ENCODE measurements around the gene INPP5F.
"Not testable (repeated sequence)": the region's sequence is repeated elsewhere in the genome, so short reads cannot be mapped to it uniquely, and the experiment has no call there.

The INPP5F gene

DNA sequence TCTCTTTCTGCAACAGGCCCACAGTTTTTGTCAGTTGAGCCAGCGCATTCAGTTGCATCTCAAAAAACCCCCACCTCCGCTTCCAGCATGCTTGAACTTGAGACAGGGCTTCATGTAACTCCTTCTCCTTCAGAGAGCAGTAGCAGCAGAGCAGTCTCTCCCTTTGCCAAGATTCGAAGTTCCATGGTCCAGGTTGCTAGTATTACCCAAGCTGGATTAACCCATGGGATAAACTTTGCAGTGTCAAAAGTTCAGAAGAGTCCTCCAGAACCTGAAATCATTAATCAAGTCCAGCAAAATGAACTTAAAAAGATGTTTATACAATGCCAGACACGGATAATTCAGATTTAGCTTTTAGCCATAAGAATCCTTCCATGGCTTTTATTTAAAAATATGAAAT, 101.6 kb downstream of the INPP5F start:
- DNase-seq, result no peak

DNA sequence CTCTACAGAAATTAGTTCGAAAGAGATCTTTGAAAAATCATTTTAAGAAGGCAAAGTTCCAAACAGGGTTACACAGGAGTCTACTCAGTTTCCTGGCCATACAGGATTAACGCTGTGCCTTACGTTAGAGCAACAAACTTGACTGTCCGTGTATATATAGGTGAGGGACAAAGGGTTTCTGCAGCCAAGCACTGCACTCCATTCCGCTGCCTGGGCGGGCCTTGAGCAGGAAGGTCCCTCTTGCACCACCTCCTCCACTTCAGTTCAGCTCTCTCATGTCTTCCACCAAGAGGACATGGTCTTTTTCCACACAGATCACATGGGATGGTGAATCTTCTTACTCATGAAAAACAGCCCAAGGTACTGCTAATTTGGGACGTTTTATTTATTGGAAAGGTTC, 103.6 kb downstream of the INPP5F start:
- DNase-seq, result no peak

GRCh38 chr10:119830851-119831250, 105.0 kb downstream of the INPP5F start:
- no peak for DNase-seq

- no peak for DNase-seq
Observed at GRCh38 chr10:119831656-119832055, 105.8 kb downstream of the INPP5F start.

GRCh38 chr10:119832951-119833350, 107.1 kb downstream of the INPP5F start:
- DNase-seq, result no peak

DNA sequence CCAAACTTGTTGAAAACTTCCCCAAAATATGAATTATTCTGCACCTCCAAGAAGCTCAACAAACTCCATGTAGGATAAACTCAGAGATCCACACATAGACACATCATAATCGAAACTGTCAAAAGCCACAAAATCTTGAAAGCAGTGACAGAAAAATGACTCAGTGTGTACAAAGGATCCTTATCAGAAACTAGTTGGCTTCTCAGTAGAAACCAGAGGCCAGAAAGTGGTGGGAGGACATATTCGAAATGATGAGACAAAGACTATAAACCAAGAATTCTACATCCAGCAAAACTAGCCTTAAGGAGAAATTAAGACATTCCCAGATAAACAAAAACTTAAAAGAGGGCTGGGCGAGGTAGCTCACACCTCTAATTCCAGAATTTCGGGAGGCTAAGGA, 108.3 kb downstream of the INPP5F start:
- peak; percentile 29 for DNase-seq

DNA sequence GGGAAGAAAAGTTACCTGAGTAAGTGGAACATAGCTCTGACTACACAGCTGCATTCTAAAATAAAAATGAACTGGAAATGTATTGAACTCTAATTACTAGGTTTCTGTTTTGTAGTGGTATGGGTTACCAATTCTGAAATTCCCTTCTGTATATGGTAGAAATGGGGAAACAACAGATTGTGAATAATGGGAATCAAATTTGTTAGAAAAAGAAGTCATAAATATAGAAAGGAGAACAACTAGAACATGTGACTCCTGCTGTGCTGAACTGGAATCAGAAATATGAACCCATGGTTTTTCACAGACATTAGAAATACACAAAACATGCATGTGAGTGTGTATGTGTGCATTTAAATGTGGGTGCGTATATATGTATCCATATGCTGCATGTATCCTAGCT, 119.8 kb downstream of the INPP5F start:
- DNase-seq, result no peak

DNA sequence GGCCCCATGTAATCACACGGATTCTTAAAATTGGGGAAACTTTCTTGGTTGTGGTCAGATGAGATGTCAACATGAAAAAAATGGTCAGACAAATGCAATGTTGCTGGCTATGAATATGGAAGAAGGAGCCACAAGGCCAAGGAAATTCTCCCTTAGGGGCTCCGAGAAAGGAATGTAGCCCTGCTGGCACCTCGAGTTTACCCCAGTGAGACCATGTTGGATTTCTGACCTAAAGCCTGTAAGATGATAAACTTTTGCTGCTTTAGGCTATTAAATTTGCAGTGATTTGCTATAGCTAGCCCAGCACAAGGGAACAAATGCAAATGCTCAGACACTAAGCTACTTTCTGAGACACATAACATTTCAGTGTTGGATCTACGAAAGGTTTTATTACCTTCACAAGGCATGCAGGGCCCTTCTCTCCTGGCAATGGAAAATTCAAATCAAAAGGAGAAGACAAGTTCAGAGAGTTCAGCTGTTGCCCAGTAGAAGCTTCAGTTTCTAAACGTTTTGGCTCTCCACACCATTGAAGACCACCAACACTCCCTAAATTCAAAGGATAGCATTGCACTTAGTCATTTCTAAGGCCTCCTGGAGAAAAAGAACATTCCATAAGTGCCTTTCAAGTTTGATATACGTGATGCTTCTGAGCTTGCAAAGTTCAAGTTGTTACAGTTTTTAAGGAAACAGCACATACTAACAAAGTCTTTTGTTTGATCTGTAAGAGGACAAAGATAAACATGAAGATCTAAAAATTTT, 123.4 kb downstream of the INPP5F start:
- DNase-seq, result no peak

- DNase-seq, result no peak
Observed at GRCh38 chr10:119849944-119850343, 124.1 kb downstream of the INPP5F start.

- DNase-seq, result no peak
Observed at GRCh38 chr10:119852277-119852676, 126.4 kb downstream of the INPP5F start.

- no peak for DNase-seq
Observed at GRCh38 chr10:119852822-119853221, 127.0 kb downstream of the INPP5F start.

DNA sequence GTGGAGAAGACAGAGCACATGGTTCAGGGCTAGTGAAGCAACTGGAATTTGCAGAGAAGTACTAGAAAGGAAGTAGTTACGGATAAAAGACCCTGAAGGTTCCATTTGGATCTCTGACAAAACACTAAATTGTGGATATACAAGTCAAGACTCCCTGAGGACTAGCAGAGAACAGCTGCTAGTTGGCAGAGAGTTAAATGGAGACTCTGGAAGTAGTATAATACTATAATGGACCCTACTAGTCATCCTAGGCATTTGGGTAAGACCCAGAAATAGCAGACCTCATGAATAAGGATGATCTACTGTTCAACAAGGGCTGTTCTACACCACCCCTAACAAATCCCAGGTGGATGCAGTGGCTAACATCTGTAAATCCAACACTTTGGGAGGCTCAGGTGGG, 127.7 kb downstream of the INPP5F start:
- DNase-seq, result no peak

DNA sequence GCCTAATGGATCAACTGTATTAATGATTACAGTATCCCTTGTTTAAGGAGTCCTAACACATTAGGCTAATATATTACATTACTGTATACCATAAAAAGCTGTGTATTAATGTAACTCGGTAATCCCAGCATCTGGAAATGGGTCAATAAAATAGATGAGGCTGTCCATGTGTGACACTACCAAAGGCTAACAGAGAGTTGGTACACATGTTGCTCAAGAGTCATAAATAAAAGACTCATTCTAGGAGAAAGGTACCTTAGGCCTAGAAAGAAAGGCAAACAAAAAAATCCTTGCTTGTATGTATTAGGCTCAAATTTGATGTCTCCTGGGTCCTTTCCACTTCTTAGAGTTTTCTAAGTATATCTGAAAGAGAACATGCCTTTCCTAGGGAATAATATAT, 132.2 kb downstream of the INPP5F start:
- no peak for DNase-seq

GRCh38 chr10:119859420-119860258, 133.8 kb downstream of the INPP5F start:
- DNase-seq, result no peak

DNA sequence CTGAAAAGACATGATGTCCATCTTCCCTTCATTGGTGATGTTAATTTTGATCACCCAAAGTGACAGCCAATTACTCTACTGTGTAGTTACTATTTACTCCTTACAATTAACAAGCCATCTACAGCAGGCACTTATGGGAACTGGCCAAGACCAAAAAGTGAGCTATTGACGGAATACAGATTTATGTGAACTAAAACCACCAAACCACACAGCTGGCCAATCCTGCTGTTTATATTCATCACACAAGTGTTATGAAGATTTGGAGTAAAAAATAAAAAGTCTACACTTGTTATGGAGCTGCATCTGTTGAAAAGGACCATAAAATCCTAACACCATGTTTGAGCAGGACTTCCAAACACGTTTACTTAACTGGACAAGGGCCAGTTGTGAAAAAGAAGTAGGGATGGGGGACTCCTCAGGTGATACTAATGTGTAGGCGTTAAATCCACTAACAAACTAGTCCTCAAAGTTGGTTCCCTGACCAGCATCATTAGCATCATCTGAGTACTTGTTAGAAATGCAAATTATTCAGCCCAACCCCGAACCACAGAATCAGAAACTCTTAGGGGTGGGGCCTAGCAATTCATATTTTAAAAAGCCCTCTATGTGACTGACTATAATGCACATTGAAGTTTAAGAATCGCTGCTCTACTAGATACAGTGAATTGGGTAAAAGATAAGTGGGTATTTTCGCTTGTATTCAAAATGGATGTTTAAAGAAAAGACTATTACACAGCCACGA, 135.2 kb downstream of the INPP5F start:
- no peak for DNase-seq

DNA sequence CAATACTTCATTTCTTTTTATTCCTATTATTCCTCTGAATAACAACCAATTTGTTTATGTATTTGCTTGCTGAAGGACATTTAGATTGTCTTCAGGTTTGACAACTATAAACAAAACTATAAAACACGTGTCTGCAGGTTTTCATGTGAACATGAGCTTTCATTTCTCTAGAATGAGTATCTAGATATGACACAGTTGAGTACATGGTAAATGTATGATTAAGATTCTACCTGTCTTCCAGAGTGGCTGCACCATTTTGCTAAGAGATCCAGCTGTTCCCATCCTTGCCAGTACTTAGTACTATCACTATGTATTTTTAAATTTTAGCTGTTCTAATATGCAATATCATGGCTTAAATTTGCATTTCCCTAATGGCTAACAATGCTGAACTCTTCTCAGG, 136.7 kb downstream of the INPP5F start:
- no peak for DNase-seq

- DNase-seq, result no peak
Observed at GRCh38 chr10:119863951-119864565, 138.2 kb downstream of the INPP5F start.

- no peak for DNase-seq
Observed at GRCh38 chr10:119865699-119866240, 139.9 kb downstream of the INPP5F start.

- no peak for DNase-seq
Observed at GRCh38 chr10:119867317-119867716, 141.5 kb downstream of the INPP5F start.

- DNase-seq, result not testable (repeated sequence)
Observed at GRCh38 chr10:119869398-119869797, 143.5 kb downstream of the INPP5F start.

- peak; percentile 68 for DNase-seq
Observed at GRCh38 chr10:119871881-119872609, 146.2 kb downstream of the INPP5F start.

DNA sequence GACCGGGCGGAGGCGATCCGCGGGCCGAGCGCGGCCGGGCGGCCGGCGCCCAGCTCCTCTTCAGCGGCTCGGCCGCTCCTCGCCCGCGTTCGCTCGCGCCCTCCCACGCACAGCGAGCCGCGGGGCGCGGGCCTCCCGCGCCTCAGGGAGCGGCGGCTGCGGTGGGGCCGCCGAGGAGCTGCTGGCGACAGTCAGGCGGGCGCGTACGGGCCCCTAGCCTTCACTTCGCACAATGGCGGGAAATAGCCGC, 146.7 kb downstream of the INPP5F start, which contains the start of gene MCMBP:
MCMBP (minus strand) TSS at position 234 of the 250 bp plus-strand sequence. CDS start 259 bp downstream, outside the sequence.
- DNase-seq, result no peak

All from stimulated activated CD4-positive, alpha-beta T cell treated with anti-CD3 and anti-CD28 coated beads, Interleukin-15, amount 100 ng/mL, for 24 hours (primary cell).